ENCODE measurements around the gene SEC23A.

DNA sequence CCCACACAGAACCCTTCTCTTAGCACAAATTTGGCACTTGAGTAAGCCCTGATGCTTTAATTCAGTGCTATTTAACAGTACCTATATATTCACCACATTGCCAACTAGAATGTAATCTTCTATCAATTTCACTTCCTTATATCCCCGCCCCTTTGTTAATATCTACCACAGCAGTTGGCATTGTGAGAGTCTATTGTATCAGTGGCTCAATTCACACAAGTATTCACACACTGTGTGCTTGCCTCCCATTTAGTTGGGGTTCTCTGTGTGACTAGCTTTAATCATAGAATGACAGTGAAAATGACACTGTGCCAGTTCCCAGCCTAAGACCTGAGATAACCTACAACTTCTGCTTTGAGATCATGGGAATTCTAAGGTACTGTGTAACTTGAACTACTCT, 103.1 kb downstream of the SEC23A start:
- TF ChIP-seq, protein P1, sequence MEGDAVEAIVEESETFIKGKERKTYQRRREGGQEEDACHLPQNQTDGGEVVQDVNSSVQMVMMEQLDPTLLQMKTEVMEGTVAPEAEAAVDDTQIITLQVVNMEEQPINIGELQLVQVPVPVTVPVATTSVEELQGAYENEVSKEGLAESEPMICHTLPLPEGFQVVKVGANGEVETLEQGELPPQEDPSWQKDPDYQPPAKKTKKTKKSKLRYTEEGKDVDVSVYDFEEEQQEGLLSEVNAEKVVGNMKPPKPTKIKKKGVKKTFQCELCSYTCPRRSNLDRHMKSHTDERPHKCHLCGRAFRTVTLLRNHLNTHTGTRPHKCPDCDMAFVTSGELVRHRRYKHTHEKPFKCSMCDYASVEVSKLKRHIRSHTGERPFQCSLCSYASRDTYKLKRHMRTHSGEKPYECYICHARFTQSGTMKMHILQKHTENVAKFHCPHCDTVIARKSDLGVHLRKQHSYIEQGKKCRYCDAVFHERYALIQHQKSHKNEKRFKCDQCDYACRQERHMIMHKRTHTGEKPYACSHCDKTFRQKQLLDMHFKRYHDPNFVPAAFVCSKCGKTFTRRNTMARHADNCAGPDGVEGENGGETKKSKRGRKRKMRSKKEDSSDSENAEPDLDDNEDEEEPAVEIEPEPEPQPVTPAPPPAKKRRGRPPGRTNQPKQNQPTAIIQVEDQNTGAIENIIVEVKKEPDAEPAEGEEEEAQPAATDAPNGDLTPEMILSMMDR (conservative IDR thresholded peaks at IDR 0.05) = no peak
- TF ChIP-seq EZH2 (IDR thresholded peaks at IDR 0.05; ENCODE audit: low read depth) = no peak

All from PC-9 (cell line).